Psoas muscle (tissue), 8 donors: ENCODE measurements around the gene NEK5. TPM values are rescaled to one million over a fixed set of nuclear protein-coding genes. Genes with fewer than 3 reads are reported as not detected.

Experiments
- ATAC-seq, 4 donors: fragments of 200-7000 bp; cut with Tn5 transposase; one replicate each; pipeline ENCODE4 v1.9.1; 2020; ENCODE audit warnings: moderate library complexity in 3 of 4, mild to moderate bottlenecking in 2 of 4
- DNase-seq, 2 donors: peaks; one replicate each; pipeline ENCODE4 v3.0.0-alpha.2; 2020
- H3K27ac ChIP-seq: fragments of 200-600 bp; one replicate; pipeline ENCODE4 v1.8.0; 2022
- H3K27me3 ChIP-seq, 3 donors: fragments of 200-600 bp in 1 of 3; one replicate each; pipeline versions ENCODE4 v1.6.1 to v1.8.0; 2013 to 2022; ENCODE audit warnings: low read length in 2 of 3, mild to moderate bottlenecking in 2 of 3, moderate library complexity in 1 of 3; ENCODE audit not compliant: insufficient read depth in 3 of 3
- H3K36me3 ChIP-seq, 2 donors: fragments of 200-600 bp in 1 of 2; one replicate each; pipeline versions ENCODE4 v1.6.1 to v1.8.0; 2013 to 2022; ENCODE audit warnings: low read depth in 1 of 2, mild to moderate bottlenecking in 1 of 2, moderate library complexity in 1 of 2; ENCODE audit not compliant: insufficient read depth in 1 of 2
- H3K4me1 ChIP-seq: fragments of 200-600 bp; one replicate; pipeline ENCODE4 v1.8.0; 2022
- H3K4me3 ChIP-seq: fragments of 200-600 bp; one replicate; pipeline ENCODE4 v1.8.0; 2022; ENCODE audit warnings: mild to moderate bottlenecking
- H3K9me3 ChIP-seq: fragments of 200-600 bp; one replicate; pipeline ENCODE4 v1.8.0; 2022
- WGBS, 3 donors: extraction: QIAGEN DNeasy Blood & Tissue Kit; methylation state at CpG; one replicate each; pipeline versions ENCODE4 v1.1.6 to v1.1.7; 2013; 5-methylcytosine and 5-hydroxymethylcytosine counted together
- intact Hi-C, 2 donors: fragments of 100-400 bp; cut with DNase I; formaldehyde crosslinking; loops; one replicate each; pipeline versions ENCODE4 v1.11.0 to v1.14.2; 2022
- polyA plus RNA-seq, 3 donors: library from polyadenylated mRNA; stranded (reverse); fragments of 200-250 nt; gene quantifications; one replicate each; pipeline ENCODE4 v1.2.3, GENCODE V29; 2013
- total RNA-seq, 4 donors: library from RNA; stranded (reverse); fragmentation: NEBNext Ultra II Directional in 2 of 4; extraction: Animal tissue kit (Norgen Biotek cat#: 25700) in 2 of 4; gene quantifications; one replicate each; pipeline versions ENCODE4 v1.2.1 to v1.2.4, GENCODE V29; 2021 to 2023
- TF ChIP-seq, protein P1 (sequence below): fragments of 200-600 bp; IDR thresholded peaks from one replicate; pipeline ENCODE4 v1.8.0; 2022; ENCODE audit warnings: antibody characterized with exemption
- donor health status: healthy with polysubstance abuse.
- donor health status: DM: no; HTN: no; CAD: no; lungs with moderate emphysema.
- donor health status: Bipolar disorder and iron deficiency.
- donor health status: healthy.
- donor health status: DM: yes; HTN: yes; CAD: no.
- donor health status: DM: no; HTN: no; CAD: no.
- donor health status: DM: no; HTN: no; CAD: no.
- donor health status: DM: yes; HTN: yes; CAD: no.

The NEK5 gene
- total and polyA plus RNA-seq, 7 donors = 0.03 to 0.48 (median 0.05) TPM; not detected in 4

DNA sequence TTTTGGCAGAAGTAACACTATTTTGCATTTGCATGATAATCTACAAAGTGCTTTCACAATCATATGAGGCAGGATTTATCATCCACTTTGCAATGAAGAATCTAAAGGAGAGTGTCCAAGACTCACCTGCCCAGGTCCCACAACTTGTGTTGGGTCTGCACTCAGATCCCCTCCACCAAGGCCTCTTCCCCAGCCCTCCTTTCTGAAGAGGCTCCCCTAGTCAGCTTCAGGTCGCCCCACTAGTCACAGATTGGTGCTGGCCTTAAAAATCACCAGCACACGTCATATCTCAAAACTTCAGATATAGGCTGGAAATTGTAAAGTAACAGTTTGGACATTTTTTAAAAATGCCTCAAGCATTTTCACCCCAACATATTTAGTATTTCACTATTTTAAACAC, 135.2 kb downstream of the NEK5 start:
- 95 to 98% (median 97%) methylated on average over 2 of the region's 2 CpGs for WGBS, 3 donors
- no peak for ATAC-seq
- no peak for DNase-seq
- Histone ChIP-seq H3K27ac (no peak overlapping the region), H3K9me3 (no peaks in the 10 kb centered on the region), H3K4me1 (peaks cover 20% of the 10 kb centered on the region), H3K36me3 (no peaks in the 10 kb centered on the region), H3K4me3 (no peak overlapping the region), H3K27me3 (no peaks in the 10 kb centered on the region)
- TF ChIP-seq, protein P1, sequence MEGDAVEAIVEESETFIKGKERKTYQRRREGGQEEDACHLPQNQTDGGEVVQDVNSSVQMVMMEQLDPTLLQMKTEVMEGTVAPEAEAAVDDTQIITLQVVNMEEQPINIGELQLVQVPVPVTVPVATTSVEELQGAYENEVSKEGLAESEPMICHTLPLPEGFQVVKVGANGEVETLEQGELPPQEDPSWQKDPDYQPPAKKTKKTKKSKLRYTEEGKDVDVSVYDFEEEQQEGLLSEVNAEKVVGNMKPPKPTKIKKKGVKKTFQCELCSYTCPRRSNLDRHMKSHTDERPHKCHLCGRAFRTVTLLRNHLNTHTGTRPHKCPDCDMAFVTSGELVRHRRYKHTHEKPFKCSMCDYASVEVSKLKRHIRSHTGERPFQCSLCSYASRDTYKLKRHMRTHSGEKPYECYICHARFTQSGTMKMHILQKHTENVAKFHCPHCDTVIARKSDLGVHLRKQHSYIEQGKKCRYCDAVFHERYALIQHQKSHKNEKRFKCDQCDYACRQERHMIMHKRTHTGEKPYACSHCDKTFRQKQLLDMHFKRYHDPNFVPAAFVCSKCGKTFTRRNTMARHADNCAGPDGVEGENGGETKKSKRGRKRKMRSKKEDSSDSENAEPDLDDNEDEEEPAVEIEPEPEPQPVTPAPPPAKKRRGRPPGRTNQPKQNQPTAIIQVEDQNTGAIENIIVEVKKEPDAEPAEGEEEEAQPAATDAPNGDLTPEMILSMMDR = no peak
- intact Hi-C loops = no loop called here

DNA sequence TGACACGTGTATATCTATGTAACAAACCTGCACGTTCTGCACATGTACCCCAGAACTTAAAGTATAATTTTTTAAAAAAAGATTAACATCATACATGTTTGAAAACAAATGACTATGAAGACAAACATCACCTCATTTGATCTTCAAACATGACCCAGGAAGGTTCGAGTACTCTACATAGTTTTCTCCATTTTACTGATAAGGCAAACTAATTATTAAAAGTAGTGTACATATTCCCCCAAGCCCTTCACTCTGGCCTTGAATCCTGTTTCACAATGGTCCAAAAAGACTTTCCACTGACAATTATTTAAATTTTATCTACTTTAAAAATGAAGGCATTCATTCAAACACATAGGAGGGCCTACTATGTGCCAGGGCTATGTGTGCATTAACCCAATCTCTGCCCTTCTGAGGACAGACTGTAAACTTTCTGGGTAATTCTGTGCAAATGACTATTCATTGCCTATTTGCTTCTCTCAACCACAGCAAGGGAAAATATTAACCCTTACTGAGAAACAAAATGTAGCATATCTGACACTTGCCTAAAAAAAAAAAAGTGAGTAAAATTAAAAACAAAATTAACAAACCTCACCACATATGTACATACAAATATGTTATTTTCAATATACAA, 139.8 kb downstream of the NEK5 start:
- no peak overlapping the region for H3K27ac ChIP-seq
- TF ChIP-seq, protein P1 = no peak
- no peak for ATAC-seq
- H3K36me3 ChIP-seq = no peaks in the 10 kb centered on the region
- intact Hi-C loops = no loop called here
- H3K4me3 ChIP-seq = no peak overlapping the region
- H3K4me1 ChIP-seq = no peaks in the 10 kb centered on the region
- 92 to 94% (median 92%) methylated on average over 3 of the region's 3 CpGs for WGBS, 3 donors
- DNase-seq = no peak
- H3K27me3 ChIP-seq = no peaks in the 10 kb centered on the region
- H3K9me3 ChIP-seq = no peaks in the 10 kb centered on the region

Other genes with a start within 250 kb of the NEK5 start
- 1 to 10 TPM; 1.3 to 3.5 (median 2.1) TPM for gene ATP7B, start 117.6 kb downstream of the NEK5 start, total RNA-seq
- gene ATP7B, start 117.6 kb downstream of the NEK5 start, polyA plus RNA-seq = 1 to 10 TPM in 1 of 3 donors, under 1 TPM in 2; 0.72 to 1.1 (median 0.90) TPM
- 10 to 100 TPM; 11.4 to 17.9 (median 16.0) TPM for gene ALG11, start 116.7 kb downstream of the NEK5 start, total RNA-seq
- gene ALG11, start 116.7 kb downstream of the NEK5 start, polyA plus RNA-seq = 10 to 100 TPM in 1 of 3 donors, 1 to 10 TPM in 2; 2.6 to 17.0 (median 4.2) TPM
- gene UTP14C, start 104.4 kb downstream of the NEK5 start, total RNA-seq = 10 to 100 TPM in 1 of 4 donors, 1 to 10 TPM in 3; 7.8 to 10.1 (median 9.1) TPM
- 10 to 100 TPM in 1 of 3 donors, 1 to 10 TPM in 2; 5.0 to 10.9 (median 7.7) TPM for gene UTP14C, start 104.4 kb downstream of the NEK5 start, polyA plus RNA-seq
- gene NEK3, start 30.5 kb upstream of the NEK5 start, total RNA-seq = 1 to 10 TPM; 4.5 to 5.3 (median 4.6) TPM
- gene NEK3, start 30.5 kb upstream of the NEK5 start, polyA plus RNA-seq = 1 to 10 TPM; 3.1 to 5.1 (median 4.8) TPM